Caki2 (cell line): ENCODE measurements around the gene NOCT. TPM values are rescaled to one million over a fixed set of nuclear protein-coding genes. Genes with fewer than 3 reads are reported as not detected.
"Not testable (repeated sequence)": the region's sequence is repeated elsewhere in the genome, so short reads cannot be mapped to it uniquely, and the experiment has no call there.

Experiments
- DNase-seq: peaks from one replicate; pipeline ENCODE4 v3.0.0-alpha.2; 2015; ENCODE audit warnings: low read depth
- in situ Hi-C: cut with HindIII; loops from 2 replicates; pipeline ENCODE4 v1.10.0; 2016; ENCODE audit warnings: low sequenced_read_pairs, low pct_unique_long_range_greater_than_20kb, mixed read lengths
- total RNA-seq: library from RNA; depleted of rRNA; stranded (reverse); fragments of >200 nt; shearing (Covaris generic); gene quantifications from 2 replicates; pipeline ENCODE4 v1.2.3, GENCODE V29; 2014; ENCODE audit warnings: low replicate concordance

The NOCT gene
- total RNA-seq, 1 experiment from 2014 or later = 11.0 TPM

DNA sequence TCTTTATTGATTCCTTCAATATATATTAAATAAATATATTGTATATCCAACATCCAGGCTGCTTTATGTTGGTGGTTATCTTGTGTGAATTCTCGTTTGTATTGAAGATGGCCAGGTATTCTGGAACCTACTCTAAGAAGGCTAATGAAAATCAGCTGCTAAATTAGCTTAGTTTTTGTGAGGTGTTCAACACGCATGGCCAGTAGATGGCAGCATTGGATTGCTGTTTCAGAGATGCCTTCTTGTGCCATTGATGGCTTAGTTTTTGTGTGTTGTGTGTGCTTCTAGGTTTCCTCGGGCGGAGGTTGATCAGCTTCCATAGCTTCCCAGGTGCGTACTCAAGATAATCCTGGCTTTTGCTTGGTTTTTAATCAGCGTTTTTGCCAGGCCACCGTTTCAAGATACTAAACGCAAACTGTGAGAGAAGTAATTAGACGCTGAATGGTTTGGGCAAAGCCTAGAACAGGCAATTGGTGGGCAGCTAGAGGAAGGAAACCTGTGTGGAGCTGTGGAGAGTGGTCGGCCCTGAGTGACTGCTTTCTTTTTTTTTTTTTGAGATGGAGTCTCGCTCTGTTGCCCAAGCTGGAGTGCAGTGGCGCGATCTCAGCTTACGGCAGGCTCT, 15.1 kb downstream of the NOCT start:
- DNase-seq = peak; percentile 47
- in situ Hi-C loops = no loop called here

DNA sequence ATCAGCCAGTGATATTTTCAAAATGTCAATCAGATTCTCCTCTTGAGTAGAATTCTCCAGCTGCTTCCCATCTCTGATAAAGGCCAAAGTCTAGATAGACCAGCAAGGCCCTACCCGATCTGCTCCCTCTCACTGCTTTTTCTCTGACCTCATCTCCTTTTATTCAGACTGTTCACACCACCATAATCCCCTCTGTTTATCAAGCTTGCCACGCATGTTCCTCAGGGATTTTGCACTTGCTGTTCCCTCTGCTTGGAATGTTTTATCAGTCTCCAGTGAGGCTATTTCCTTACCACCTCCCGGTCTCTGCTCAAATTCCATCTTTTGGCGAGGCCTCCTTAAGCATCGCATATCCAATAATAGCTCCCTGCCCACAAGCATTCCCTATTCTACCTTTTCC, 20.1 kb downstream of the NOCT start:
- in situ Hi-C loops = no loop called here
- no peak for DNase-seq

DNA sequence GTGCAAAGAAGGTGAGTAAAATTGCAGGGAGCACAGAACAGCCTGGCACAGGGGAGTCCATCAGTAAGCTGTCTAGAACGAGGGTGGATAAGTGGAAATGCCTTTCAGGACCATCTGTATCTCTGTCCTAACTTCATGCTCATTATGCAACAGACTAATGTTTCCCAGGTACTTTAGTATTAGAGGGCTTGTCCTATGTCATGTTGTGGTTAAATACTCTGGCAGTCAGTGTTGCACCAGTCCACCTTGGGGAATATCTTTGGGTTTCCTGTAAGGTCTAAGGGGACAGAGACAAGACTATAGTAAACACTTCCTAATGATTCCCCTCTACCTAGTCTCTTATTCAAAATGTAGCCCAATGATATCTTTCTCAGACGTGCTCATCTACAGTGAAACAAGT, 21.3 kb downstream of the NOCT start:
- no peak for DNase-seq
- in situ Hi-C loops = no loop called here

- DNase-seq = no peak
- in situ Hi-C loops = no loop called here
These were observed 23.4 kb downstream of the NOCT start for GRCh38 chr4:139038874-139039443.

DNA sequence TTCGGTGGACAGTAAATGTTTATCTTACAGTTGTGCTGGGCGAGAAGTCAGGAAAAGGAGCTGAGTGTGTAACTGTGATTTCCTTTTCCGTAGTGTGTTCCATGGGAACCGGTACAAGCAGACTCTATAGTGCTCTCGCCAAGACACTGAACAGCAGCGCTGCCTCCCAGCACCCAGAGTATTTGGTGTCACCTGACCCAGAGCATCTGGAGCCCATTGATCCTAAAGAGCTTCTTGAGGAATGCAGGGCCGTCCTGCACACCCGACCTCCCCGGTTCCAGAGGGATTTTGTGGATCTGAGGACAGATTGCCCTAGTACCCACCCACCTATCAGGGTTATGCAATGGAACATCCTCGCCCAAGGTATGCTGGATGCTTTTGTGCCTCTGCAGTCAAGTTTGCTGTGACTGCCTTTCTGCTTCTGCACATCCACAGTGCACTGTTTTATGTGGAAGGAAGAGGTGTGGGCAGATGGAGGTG, 27.4 kb downstream of the NOCT start:
- no peak for DNase-seq
- in situ Hi-C loops = no loop called here

- no peak for DNase-seq
- in situ Hi-C loops = no loop called here
These were observed 28.7 kb downstream of the NOCT start for GRCh38 chr4:139044291-139044690.

DNA sequence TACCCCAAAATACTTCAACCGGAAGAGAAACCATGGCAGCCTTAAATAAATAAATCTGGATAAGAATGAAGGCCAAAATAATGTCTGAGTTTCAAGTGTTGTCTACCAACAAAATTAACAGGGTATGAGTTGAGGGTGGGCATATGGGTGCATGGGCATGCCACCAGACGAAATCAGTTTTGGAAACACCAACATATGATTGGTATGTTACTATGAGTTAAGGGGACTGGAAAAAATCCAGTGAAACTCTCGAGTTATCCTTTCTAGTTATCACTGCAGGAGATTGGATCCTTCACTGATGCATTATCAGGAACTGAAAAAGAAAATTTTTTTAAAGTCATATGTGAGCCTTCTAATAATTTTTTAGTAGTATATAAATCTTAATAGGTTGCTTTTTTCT, 32.4 kb downstream of the NOCT start:
- in situ Hi-C loops = no loop called here
- no peak for DNase-seq

DNA sequence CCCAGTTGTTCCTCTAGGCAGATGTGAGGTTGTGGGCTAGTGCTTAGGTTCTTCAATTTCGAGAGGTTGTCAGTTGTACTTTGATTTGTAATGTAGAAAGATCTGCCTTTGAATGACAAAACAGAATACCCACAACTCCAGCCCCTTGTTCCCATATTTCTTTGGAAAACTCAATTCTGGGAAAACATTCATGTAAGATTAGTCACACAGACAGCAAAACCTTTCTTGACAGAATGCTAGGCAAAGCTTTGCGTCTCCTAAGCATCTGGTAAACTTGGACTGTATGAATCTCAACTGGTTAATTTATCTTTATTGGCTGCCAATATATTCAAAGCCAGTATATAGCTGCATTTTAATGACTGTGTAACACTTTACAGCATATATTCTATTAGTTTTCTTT, 34.9 kb downstream of the NOCT start:
- in situ Hi-C loops = no loop called here
- no peak for DNase-seq

- DNase-seq = no peak
- in situ Hi-C loops = no loop called here
These were observed 38.3 kb downstream of the NOCT start for GRCh38 chr4:139053909-139054308.

GRCh38 chr4:139054791-139055505, 39.4 kb downstream of the NOCT start:
- in situ Hi-C loops = no loop called here
- no peak for DNase-seq

DNA sequence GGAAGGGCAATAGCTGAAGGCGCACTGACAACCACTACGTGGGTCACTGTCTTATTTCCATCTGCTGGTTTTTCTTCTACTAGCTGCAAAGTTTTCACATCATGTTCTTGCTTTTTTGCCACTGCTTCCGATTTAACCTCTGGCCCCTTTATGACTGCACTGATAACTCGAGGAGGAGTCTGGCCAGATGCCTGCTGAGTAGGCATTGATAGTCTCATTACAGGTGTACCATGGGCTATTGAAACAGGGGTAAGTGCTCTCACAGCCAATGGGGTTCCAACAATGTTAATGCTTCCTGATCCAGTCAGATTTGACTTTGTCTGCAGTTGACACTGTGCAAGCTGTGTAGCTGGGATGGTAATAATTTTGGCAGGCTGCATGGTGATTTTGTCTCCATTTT, 43.4 kb downstream of the NOCT start:
- in situ Hi-C loops, DNase-seq: not testable (repeated sequence)

DNA sequence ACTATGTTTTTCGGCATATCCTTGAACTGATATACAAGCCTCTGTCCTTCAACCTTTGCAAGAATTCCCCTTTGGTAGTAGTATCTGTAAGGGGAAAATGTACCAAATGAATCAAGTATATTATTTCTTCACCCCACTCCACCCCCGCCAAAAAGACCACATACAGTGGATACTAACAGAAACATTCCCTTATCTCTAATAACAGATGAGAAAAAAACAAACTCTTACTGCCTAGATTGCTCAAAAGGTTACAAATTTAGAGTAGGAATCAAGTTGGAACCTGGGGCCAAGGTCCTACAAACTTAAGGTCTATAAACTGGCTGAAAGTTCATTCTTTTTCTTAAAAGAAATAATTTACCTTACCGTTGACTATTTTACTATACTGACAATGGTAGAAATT, 45.0 kb downstream of the NOCT start:
- in situ Hi-C loops = no loop called here
- DNase-seq = no peak

DNA sequence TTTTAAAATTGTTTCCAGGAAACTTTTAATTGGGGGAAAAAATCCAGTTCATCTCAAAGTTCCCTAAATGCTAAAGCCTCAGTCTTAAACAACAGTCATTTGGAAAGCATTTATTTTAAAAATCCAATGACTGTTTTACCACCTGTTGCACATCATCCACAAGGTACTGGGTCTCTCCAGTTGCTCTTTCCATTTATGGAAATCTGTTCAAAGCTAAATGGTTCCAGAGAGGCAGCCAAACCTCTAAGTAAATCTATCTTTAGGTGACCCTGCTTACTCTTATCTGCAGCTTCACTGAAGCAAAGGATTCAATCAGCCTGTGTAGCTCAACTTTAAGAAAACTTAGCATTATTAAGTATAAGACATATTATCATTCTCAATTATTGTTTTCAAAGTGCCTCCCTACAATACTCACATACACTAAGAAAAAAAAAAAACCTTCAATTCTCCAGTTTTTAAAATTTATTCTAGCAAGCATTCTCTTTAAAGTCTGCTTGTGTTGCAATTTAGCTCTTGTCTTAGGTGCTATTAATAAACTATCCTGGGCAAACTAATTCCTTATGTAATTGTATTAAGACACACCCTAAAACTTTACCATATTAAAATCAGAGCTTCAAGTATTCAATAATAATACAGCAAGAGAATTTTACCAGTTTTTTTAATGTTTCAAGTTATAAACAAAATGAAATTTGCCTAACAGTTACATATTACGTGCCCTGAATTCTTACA, 60.6 kb downstream of the NOCT start:
- DNase-seq = no peak
- in situ Hi-C loops = no loop called here

DNA sequence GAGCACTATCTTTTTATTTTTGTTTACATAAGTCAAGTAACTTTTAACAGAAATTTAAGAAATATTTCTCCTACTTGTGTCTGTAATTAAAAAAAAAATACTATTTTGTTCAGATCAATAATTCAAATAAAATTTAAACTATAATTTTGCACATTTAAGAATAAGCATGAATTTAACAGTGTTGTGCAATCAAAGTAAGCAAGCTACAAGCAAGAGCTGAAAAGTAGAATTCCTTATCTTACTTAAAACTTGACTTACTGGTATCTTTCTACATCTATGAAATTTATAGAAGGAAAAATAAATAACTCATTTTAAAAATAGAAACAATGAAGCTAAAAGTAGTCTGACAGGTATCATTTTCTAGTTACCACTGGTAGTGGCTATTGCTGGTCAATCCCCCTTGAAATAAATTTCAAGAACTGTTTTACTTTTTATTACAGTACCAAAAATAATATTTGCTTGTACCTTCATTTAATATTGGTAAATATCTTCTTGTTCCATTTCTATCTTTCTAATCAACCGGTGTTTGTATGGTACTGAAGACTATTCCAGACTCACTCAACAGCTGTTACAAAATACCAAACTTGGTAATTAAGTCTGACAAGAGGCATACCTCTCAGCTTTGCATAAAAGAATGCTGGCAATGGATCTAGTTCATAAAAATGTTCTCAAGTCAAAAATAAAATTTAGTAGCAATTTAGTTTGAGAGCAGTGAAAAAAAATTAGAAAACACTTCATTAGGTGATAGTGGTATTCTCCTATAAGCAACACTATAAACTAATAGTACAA, 62.2 kb downstream of the NOCT start:
- in situ Hi-C loops = no loop called here
- DNase-seq = no peak

DNA sequence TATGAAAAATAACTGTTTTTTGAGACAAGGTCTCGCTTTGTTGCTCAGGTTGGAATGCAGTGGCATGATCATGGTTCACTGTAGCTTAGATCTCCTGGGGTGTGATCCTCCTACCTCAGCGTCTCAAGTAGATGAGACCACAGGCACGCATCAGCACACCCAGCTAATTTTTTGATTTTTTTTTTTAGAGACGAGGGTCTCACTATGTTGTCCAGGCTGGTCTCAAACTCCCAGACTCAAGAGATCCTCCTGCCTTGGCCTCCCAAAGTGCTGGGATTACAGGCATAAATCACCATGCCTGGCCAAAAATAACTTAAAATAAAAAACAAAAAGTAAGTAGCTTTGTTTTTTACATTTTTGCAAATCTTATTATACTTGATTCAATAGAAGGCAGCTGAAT, 63.3 kb downstream of the NOCT start:
- in situ Hi-C loops = no loop called here
- no peak for DNase-seq

DNA sequence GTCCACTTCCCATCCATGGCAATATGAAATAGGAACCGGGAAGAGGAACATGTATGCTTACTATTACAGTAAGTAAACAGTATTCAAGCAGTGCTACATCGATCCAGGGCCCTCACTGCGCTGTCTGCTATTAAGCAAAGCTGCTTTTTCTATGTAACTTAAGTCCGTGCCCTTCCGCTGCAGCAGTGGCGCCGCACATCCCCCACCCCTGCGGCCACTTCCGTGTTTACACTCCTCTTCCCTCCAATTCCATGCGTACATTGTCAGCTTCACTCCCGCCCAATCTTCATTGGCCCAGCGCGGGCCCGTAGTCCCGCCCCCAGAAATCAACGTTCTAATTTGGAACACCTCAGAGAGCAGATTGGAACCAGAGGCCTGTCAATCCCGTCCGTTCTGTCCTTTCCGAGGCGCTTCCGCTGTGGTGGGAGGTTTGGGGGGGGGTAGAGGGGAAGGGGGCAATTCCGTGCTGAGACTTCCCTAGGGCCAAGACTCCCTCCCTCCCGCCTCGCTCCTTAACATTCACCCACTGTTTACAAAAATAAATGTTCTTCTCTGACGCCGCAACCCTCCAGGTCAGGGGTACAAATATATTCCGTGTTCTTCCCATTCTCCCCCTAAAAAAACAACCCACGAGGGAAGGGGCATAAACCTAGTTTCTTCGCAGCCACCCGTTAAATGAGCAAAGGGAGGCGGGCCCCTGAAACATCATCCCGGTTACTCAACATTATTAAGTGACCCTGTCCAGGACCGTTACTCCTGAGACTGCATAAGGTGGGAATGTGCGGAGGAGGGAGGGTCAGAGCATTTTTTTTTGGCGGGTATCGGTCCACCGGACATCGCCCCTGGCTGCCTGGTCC, 67.4 kb downstream of the NOCT start:
- DNase-seq = peak; percentile 97
- in situ Hi-C loops = no loop called here

GRCh38 chr4:139083607-139083955, 68.0 kb downstream of the NOCT start:
- in situ Hi-C loops = no loop called here
- DNase-seq = no peak
